ENCODE measurements around the gene NTSR1. TPM values are rescaled to one million over a fixed set of nuclear protein-coding genes. Genes with fewer than 3 reads are reported as not detected.

Gene NTSR1
- total and polyA plus RNA-seq, 2 donors (not counting 1 experiment from before 2014, with no cell fraction given): not detected

- Mint-ChIP-seq H3K27me3 (peaks cover 14% of the 10 kb centered on the region), H3K4me1 (peaks cover 7% of the 10 kb centered on the region), H3K4me3 (no peak overlapping the region), H3K9me3 (ENCODE audit: insufficient read depth) (peaks cover 3% of the 10 kb centered on the region), H3K27ac (no peak overlapping the region)
- Histone ChIP-seq H3K9ac (ENCODE audit: low read length) (no peak overlapping the region), H4K20me1 (ENCODE audit: control insufficient read depth, insufficient read depth, low read length, poor library complexity, severe bottlenecking) (no peaks in the 10 kb centered on the region), H3K9me3 (ENCODE audit: control extremely low read depth in 1 of 3, control insufficient read depth in 2 of 3, insufficient read depth in 1 of 3, low read length in 2 of 3) (peaks cover 0 to 2% (median 0%) of the 10 kb centered on the region in 3 donors), H3K4me2 (replicated peaks; ENCODE audit: low read depth, low read length, poor library complexity, severe bottlenecking) (no peak overlapping the region), H3K36me3 (replicated peaks in 1 of 2; ENCODE audit: control extremely low read depth in 1 of 2, control insufficient read depth in 1 of 2, extremely low read depth in 1 of 2, insufficient read depth in 2 of 2, low read length in 1 of 2) (no peaks in the 10 kb centered on the region), H3K4me3 (ENCODE audit: control extremely low read depth in 1 of 5, extremely low read depth in 1 of 5, insufficient read depth in 1 of 5, low read depth in 2 of 5, low read length in 4 of 5) (no peak overlapping the region), H3K79me2 (ENCODE audit: control insufficient read depth, insufficient read depth, low read length) (no peaks in the 10 kb centered on the region), H3K27ac (ENCODE audit: low read length in 2 of 2) (no peak overlapping the region), H3K4me1 (ENCODE audit: control insufficient read depth in 2 of 2, insufficient read depth in 2 of 2, low read length in 2 of 2) (peaks cover 6 to 10% of the 10 kb centered on the region in 2 donors), H2AFZ (ENCODE audit: insufficient read depth, low read depth, low read length, poor library complexity, severe bottlenecking) (no peak overlapping the region), H3K27me3 (replicated peaks in 1 of 4; ENCODE audit: control extremely low read depth in 1 of 4, control insufficient read depth in 3 of 4, insufficient read depth in 4 of 4, low read length in 3 of 4) (peaks cover 0 to 9% (median 3%) of the 10 kb centered on the region in 4 experiments)
- ChIA-PET POLR2A (no interaction called here), CTCF (interaction anchor here (1.4 kb wide), 1 partner anchor 68 kb away, joined by 4 read pairs; no protein-coding TSS in a partner anchor)
- TF ChIP-seq CTCF (IDR thresholded peaks at IDR 0.05) (no peak), EZH2 (IDR thresholded peaks at IDR 0.05; ENCODE audit: borderline replicate concordance, insufficient read depth, low read depth, low read length, poor library complexity, severe bottlenecking) (no peak)
- DNase-seq (no peak), ATAC-seq (ENCODE audit: low read depth) (no peak)
- WGBS (ENCODE audit: insufficient coverage): 93% methylated on average over 6 of the region's 12 CpGs
- intact Hi-C loops (cut with micrococcal nuclease): no loop called here
These were observed 23.7 kb upstream of the NTSR1 start for GRCh38 chr20:62684981-62685380.

- H3K9ac ChIP-seq (ENCODE audit: low read length): no peak overlapping the region
- Mint-ChIP-seq H3K27ac (no peak overlapping the region), H3K4me3 (peak overlapping the region; percentile 49), H3K4me1 (peaks cover 7% of the 10 kb centered on the region), H3K9me3 (ENCODE audit: insufficient read depth) (no peaks in the 10 kb centered on the region), H3K27me3 (peaks cover 18% of the 10 kb centered on the region)
- H3K79me2 ChIP-seq (ENCODE audit: control insufficient read depth, insufficient read depth, low read length): no peaks in the 10 kb centered on the region
- DNase-seq (peak; percentile 43), ATAC-seq (ENCODE audit: low read depth) (peak; percentile 49)
- peaks cover 0 to 9% (median 3%) of the 10 kb centered on the region in 4 experiments for H3K27me3 ChIP-seq (replicated peaks in 1 of 4; ENCODE audit: control extremely low read depth in 1 of 4, control insufficient read depth in 3 of 4, insufficient read depth in 4 of 4, low read length in 3 of 4)
- ChIA-PET POLR2A (interaction anchor here (0.6 to 1.1 kb wide), 3 partner anchors 34 to 168 kb away, joined by 3 to 4 read pairs (median 4); no protein-coding TSS in a partner anchor), CTCF (interaction anchor here (1.0 to 1.4 kb wide), 3 partner anchors 12 to 106 kb away, joined by 3 to 5 read pairs (median 4); no protein-coding TSS in a partner anchor)
- H3K27ac ChIP-seq (ENCODE audit: low read length in 2 of 2): no peak overlapping the region
- intact Hi-C loops (cut with micrococcal nuclease): no loop called here
- 12% methylated on average over 23 of the region's 27 CpGs for WGBS (ENCODE audit: insufficient coverage)
- peak overlapping the region; percentile 46 for H2AFZ ChIP-seq (ENCODE audit: insufficient read depth, low read depth, low read length, poor library complexity, severe bottlenecking)
- H4K20me1 ChIP-seq (ENCODE audit: control insufficient read depth, insufficient read depth, low read length, poor library complexity, severe bottlenecking): no peaks in the 10 kb centered on the region
- no peaks in the 10 kb centered on the region for H3K36me3 ChIP-seq (replicated peaks in 1 of 2; ENCODE audit: control extremely low read depth in 1 of 2, control insufficient read depth in 1 of 2, extremely low read depth in 1 of 2, insufficient read depth in 2 of 2, low read length in 1 of 2)
- TF ChIP-seq CTCF (IDR thresholded peaks at IDR 0.05) (no peak), EZH2 (IDR thresholded peaks at IDR 0.05; ENCODE audit: borderline replicate concordance, insufficient read depth, low read depth, low read length, poor library complexity, severe bottlenecking) (no peak)
- no peak overlapping the region for H3K4me3 ChIP-seq (ENCODE audit: control extremely low read depth in 1 of 5, extremely low read depth in 1 of 5, insufficient read depth in 1 of 5, low read depth in 2 of 5, low read length in 4 of 5)
- peaks cover 6 to 10% of the 10 kb centered on the region in 2 donors for H3K4me1 ChIP-seq (ENCODE audit: control insufficient read depth in 2 of 2, insufficient read depth in 2 of 2, low read length in 2 of 2)
- peak overlapping the region; percentile 37 for H3K4me2 ChIP-seq (replicated peaks; ENCODE audit: low read depth, low read length, poor library complexity, severe bottlenecking)
- no peaks in the 10 kb centered on the region for H3K9me3 ChIP-seq (ENCODE audit: control extremely low read depth in 1 of 3, control insufficient read depth in 2 of 3, insufficient read depth in 1 of 3, low read length in 2 of 3)
These were observed 22.7 kb upstream of the NTSR1 start for GRCh38 chr20:62685781-62686555.

All from B cell (primary cell).